HG02938 (cell line): ENCODE measurements around the gene HMGN5.

Source experiments
- ATAC-seq: cut with Tn5 transposase; IDR thresholded peaks from one replicate; pipeline ENCODE4 v1.9.1; 2021; ENCODE audit warnings: mild to moderate bottlenecking, moderate library complexity; ENCODE audit not compliant: unreplicated experiment

The HMGN5 gene

GRCh38 chrX:81120936-81121371 is 80.8 kb downstream of the HMGN5 start:
- ATAC-seq = peak; percentile 62

DNA sequence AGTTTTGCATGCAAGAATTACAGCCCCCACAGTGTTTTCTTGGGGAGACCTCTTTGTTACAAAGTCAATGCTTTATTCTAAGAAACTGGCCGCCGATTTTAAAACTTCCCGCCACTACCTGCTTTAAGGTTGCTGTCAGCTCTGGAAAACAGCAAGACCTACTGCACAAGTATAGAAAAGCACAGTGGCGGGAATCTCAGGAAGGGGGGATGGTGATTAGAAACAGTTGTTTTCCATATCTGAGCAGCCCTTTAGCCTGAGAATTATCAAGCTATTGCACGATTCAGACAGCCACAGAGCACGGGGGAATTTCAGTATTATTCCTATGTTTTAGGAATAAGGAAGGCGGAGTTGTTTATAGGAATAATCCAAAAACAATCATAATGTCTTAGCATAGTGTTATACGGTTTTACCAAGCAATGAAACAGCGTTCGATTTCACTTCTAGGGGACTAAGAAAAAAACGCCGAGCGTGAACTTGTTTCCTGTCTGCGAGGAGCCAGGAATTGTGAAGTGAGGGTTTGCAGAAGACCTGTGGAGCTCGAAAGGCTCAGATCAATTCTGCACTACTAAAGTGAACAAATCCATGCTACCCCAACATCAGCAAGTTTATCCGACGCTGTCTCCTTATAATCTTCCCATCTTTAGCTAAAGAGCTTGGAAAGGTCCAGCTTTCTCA is 81.3 kb downstream of the HMGN5 start:
- peak; percentile 26 for ATAC-seq

GRCh38 chrX:81114757-81115156 is 87.0 kb downstream of the HMGN5 start:
- no peak for ATAC-seq

- ATAC-seq = no peak
Measured at GRCh38 chrX:81110286-81110685, 91.4 kb downstream of the HMGN5 start.

- no peak for ATAC-seq
Measured at GRCh38 chrX:81082649-81083048, 119.1 kb downstream of the HMGN5 start.
